Measurements from ENCODE around the gene NELFB.

Gene NELFB

DNA sequence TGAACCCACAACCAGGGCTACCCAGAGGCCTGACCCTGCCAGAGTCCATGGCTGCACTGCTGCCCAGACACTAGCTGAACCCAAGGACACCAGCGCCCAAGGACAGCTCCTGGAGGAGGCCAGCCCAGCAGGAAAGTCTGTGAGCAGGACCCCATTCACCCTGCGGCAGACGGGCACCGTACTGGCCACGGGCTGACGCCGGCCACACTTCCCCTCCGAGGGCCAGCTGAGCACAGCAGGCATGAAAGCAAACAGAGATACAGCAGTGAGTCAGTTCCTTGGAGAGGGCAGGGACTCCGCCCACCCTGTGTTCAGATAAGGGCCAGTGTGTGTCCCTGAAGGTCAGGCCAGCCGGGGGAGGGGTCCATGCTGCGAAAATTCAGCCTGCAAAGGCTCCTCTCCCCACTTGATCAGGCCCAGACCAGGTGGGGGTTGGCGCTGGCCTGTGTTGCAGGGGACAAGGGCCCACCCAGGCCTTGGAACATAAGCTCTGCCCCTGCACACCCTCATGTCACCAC is 36.3 kb upstream of the NELFB start:
- Histone ChIP-seq H3K27me3 (peaks cover 0 to 8% of the 10 kb centered on the region in 2 donors), H3K9me3 (no peaks in the 10 kb centered on the region), H3K27ac (no peak overlapping the region), H3K4me1 (peaks cover 0 to 42% (median 27%) of the 10 kb centered on the region in 4 donors), H3K4me3 (no peak overlapping the region), H3K36me3 (peaks cover 0 to 24% (median 0%) of the 10 kb centered on the region in 3 donors)
- DNase-seq, result no peak
- no peak for TF ChIP-seq CTCF (IDR thresholded peaks at IDR 0.05)
- intact Hi-C loops (cut with DNase I; ENCODE audit: low total_unique reads), result no loop called here

DNA sequence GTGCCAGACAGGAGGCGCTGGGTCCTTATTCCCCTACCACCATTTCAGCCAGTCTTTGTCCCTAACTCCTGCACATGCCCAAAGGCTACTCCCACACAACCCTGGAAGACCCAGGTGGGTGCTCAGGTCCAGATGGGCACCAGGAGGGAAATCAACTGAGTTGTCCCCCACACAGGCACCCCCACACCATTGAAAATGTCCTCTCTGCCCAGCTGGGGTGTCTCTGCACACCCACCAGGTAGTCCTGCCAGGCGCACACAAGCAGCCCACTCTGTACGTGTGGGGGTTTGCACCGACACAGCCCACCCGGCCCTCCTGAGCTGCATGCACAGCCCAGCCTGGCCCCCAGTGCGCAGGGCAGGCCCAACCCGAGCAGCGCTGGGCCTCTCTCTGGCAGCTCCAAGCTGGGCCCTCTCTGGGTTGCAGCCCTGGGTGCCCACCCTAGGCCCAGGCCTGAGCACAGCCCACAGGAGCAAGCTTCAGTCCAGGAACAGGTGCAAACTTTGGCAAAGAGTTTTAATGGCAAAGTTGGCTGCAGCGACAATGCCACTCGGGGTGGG is 35.3 kb upstream of the NELFB start:
- peaks cover 0 to 18% (median 0%) of the 10 kb centered on the region in 3 donors for H3K36me3 ChIP-seq
- H3K9me3 ChIP-seq, result no peaks in the 10 kb centered on the region
- intact Hi-C loops (cut with DNase I; ENCODE audit: low total_unique reads), result loop anchor here (5.0 kb wide), 1 partner anchor 33 kb away; the partner anchor contains the start of genes ANAPC2 and SSNA1
- no peak for DNase-seq
- peaks cover 0 to 8% of the 10 kb centered on the region in 2 donors for H3K27me3 ChIP-seq
- peaks cover 0 to 52% (median 32%) of the 10 kb centered on the region in 4 donors for H3K4me1 ChIP-seq
- no peak overlapping the region for H3K27ac ChIP-seq
- no peak overlapping the region for H3K4me3 ChIP-seq
- no peak for TF ChIP-seq CTCF (IDR thresholded peaks at IDR 0.05)

- Histone ChIP-seq H3K27ac (no peak overlapping the region), H3K4me1 (peaks cover 0 to 56% (median 32%) of the 10 kb centered on the region in 4 donors), H3K27me3 (peaks cover 0 to 8% of the 10 kb centered on the region in 2 donors), H3K4me3 (no peak overlapping the region), H3K36me3 (peaks cover 0 to 11% (median 0%) of the 10 kb centered on the region in 3 donors), H3K9me3 (no peaks in the 10 kb centered on the region)
- DNase-seq, result no peak
- intact Hi-C loops (cut with DNase I; ENCODE audit: low total_unique reads), result loop anchor here (5.0 kb wide), 1 partner anchor 33 kb away; the partner anchor contains the start of genes ANAPC2 and SSNA1
- TF ChIP-seq CTCF (IDR thresholded peaks at IDR 0.05), result no peak
Measured at GRCh38 chr9:137220317-137221094, 34.6 kb upstream of the NELFB start.

DNA sequence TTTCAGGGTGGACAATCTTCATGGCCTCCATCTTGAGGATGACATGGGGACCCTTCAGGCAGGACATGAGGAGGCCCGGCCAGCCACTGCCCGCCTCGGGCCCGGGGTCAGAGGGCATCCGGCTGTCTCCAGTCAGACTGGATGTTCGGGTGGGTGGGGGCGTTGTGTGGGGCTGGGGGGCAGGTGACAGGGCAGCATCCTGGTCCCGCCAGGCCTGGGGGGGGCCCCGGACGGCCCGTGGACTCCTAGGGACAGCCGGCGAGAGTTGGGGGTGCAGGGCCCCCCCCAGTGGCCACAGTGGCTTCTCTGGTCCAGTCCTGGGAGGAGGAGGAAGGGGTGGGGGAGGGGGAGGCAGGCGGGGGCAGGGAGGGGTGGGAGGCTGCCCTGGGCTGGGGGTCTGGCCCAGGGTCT is 34.0 kb upstream of the NELFB start:
- intact Hi-C loops (cut with DNase I; ENCODE audit: low total_unique reads), result loop anchor here (5.0 kb wide), 1 partner anchor 34 kb away; the partner anchor contains the start of genes ANAPC2 and SSNA1
- Histone ChIP-seq H3K27ac (no peak overlapping the region), H3K27me3 (peaks cover 0 to 8% of the 10 kb centered on the region in 2 donors), H3K9me3 (no peaks in the 10 kb centered on the region), H3K36me3 (peaks cover 0 to 5% (median 0%) of the 10 kb centered on the region in 3 donors), H3K4me1 (peaks cover 0 to 56% (median 32%) of the 10 kb centered on the region in 4 donors), H3K4me3 (peak overlapping the region in 1 of 2 donors; percentile 51)
- TF ChIP-seq CTCF (IDR thresholded peaks at IDR 0.05), result no peak
- no peak for DNase-seq

- DNase-seq, result no peak
- TF ChIP-seq CTCF (IDR thresholded peaks at IDR 0.05), result no peak
- Histone ChIP-seq H3K36me3 (no peaks in the 10 kb centered on the region), H3K4me3 (peak overlapping the region; percentile 51 to 60), H3K27me3 (peaks cover 0 to 8% of the 10 kb centered on the region in 2 donors), H3K4me1 (peaks cover 0 to 54% (median 32%) of the 10 kb centered on the region in 4 donors), H3K27ac (no peak overlapping the region), H3K9me3 (no peaks in the 10 kb centered on the region)
- intact Hi-C loops (cut with DNase I; ENCODE audit: low total_unique reads), result loop anchor here (5.0 kb wide), 1 partner anchor 34 kb away; the partner anchor contains the start of genes ANAPC2 and SSNA1
Measured at GRCh38 chr9:137221506-137222111, 33.5 kb upstream of the NELFB start.
